Measurements from ENCODE around the gene CSF2.

Gene CSF2

GRCh38 chr5:132065951-132066701 is 7.5 kb upstream of the CSF2 start:
- Histone ChIP-seq H3K36me3 (ENCODE audit: control insufficient read depth, insufficient read depth, low read length) (no peaks in the 10 kb centered on the region), H3K4me1 (ENCODE audit: control insufficient read depth, insufficient read depth, low read length) (no peaks in the 10 kb centered on the region), H3K27me3 (ENCODE audit: control insufficient read depth, insufficient read depth, low read length) (no peaks in the 10 kb centered on the region), H3K4me3 (ENCODE audit: low read length) (no peak overlapping the region), H3K9me3 (ENCODE audit: control insufficient read depth, low read length) (no peaks in the 10 kb centered on the region), H3K9ac (ENCODE audit: low read length) (no peak overlapping the region)

DNA sequence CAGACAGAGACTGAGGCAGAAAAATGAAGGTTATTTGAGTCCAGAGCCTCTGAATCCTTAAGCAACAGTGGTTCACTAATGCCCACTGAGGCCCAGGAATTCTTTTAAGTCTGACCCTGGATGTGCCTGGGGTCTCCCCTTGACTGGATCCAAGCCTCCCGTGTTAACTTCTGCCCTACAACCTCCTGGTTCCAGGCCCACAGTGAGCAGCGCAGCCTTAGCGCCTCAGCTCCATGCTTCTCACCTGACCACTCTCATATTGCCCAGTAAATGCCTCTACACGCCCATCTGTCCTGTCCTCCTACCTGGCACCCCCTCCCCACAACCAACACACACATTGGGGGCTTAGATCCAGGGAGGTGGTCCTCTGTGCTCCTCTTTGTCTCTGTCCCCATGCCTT is 6.7 kb upstream of the CSF2 start:
- H3K27me3 ChIP-seq (ENCODE audit: control insufficient read depth, insufficient read depth, low read length): no peaks in the 10 kb centered on the region

DNA sequence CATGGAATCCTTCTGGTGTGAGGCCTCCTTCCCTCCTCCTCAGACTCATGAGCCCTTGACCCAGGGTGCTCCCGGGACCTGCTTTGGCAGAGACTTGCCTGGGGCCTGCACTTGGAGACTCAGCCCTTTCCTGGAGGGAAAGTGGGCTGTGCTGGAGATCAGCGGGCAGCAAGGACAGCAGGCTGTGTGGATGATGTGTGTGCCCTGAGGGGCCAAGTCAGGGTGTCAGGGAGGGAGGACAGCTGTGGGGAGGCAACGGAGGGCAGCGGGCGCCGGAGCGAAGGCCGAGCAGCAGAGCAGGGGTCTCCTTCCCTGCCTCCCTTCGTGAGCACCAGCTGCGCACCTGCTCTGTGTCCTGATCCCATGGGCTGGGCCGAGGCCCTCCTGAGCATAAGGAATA is 6.1 kb upstream of the CSF2 start:
- Histone ChIP-seq H3K9ac (ENCODE audit: low read length) (no peak overlapping the region), H3K9me3 (ENCODE audit: control insufficient read depth, low read length) (no peaks in the 10 kb centered on the region), H3K4me1 (ENCODE audit: control insufficient read depth, insufficient read depth, low read length) (peaks cover 11% of the 10 kb centered on the region)

More for the DNA sequence above, 6.7 kb upstream of the CSF2 start:
- no peak overlapping the region for H3K4me3 ChIP-seq (ENCODE audit: low read length)
- no peaks in the 10 kb centered on the region for H3K36me3 ChIP-seq (ENCODE audit: control insufficient read depth, insufficient read depth, low read length)
- no peaks in the 10 kb centered on the region for H3K9me3 ChIP-seq (ENCODE audit: control insufficient read depth, low read length)
- H3K4me1 ChIP-seq (ENCODE audit: control insufficient read depth, insufficient read depth, low read length): peaks cover 5% of the 10 kb centered on the region
- no peak overlapping the region for H3K9ac ChIP-seq (ENCODE audit: low read length)

GRCh38 chr5:132067941-132068808 is 5.4 kb upstream of the CSF2 start:
- Histone ChIP-seq H3K9ac (ENCODE audit: low read length) (no peak overlapping the region), H3K9me3 (ENCODE audit: control insufficient read depth, low read length) (no peaks in the 10 kb centered on the region), H3K4me3 (ENCODE audit: low read length) (no peak overlapping the region), H3K36me3 (ENCODE audit: control insufficient read depth, insufficient read depth, low read length) (no peaks in the 10 kb centered on the region), H3K4me1 (ENCODE audit: control insufficient read depth, insufficient read depth, low read length) (peaks cover 18% of the 10 kb centered on the region), H3K27me3 (ENCODE audit: control insufficient read depth, insufficient read depth, low read length) (no peaks in the 10 kb centered on the region)

More for the DNA sequence above, 6.1 kb upstream of the CSF2 start:
- Histone ChIP-seq H3K27me3 (ENCODE audit: control insufficient read depth, insufficient read depth, low read length) (no peaks in the 10 kb centered on the region), H3K4me3 (ENCODE audit: low read length) (no peak overlapping the region), H3K36me3 (ENCODE audit: control insufficient read depth, insufficient read depth, low read length) (no peaks in the 10 kb centered on the region)

- Histone ChIP-seq H3K9ac (ENCODE audit: low read length) (no peak overlapping the region), H3K27me3 (ENCODE audit: control insufficient read depth, insufficient read depth, low read length) (no peaks in the 10 kb centered on the region), H3K36me3 (ENCODE audit: control insufficient read depth, insufficient read depth, low read length) (no peaks in the 10 kb centered on the region), H3K4me3 (ENCODE audit: low read length) (no peak overlapping the region), H3K4me1 (ENCODE audit: control insufficient read depth, insufficient read depth, low read length) (peaks cover 32% of the 10 kb centered on the region), H3K9me3 (ENCODE audit: control insufficient read depth, low read length) (no peaks in the 10 kb centered on the region)
Measured at GRCh38 chr5:132069561-132069960, 4.0 kb upstream of the CSF2 start.

- H3K4me1 ChIP-seq (ENCODE audit: control insufficient read depth, insufficient read depth, low read length): peaks cover 36% of the 10 kb centered on the region
- H3K4me3 ChIP-seq (ENCODE audit: low read length): no peak overlapping the region
- H3K9ac ChIP-seq (ENCODE audit: low read length): no peak overlapping the region
- H3K36me3 ChIP-seq (ENCODE audit: control insufficient read depth, insufficient read depth, low read length): no peaks in the 10 kb centered on the region
- H3K9me3 ChIP-seq (ENCODE audit: control insufficient read depth, low read length): no peaks in the 10 kb centered on the region
- H3K27me3 ChIP-seq (ENCODE audit: control insufficient read depth, insufficient read depth, low read length): no peaks in the 10 kb centered on the region
Measured at GRCh38 chr5:132069994-132070393, 3.6 kb upstream of the CSF2 start.

DNA sequence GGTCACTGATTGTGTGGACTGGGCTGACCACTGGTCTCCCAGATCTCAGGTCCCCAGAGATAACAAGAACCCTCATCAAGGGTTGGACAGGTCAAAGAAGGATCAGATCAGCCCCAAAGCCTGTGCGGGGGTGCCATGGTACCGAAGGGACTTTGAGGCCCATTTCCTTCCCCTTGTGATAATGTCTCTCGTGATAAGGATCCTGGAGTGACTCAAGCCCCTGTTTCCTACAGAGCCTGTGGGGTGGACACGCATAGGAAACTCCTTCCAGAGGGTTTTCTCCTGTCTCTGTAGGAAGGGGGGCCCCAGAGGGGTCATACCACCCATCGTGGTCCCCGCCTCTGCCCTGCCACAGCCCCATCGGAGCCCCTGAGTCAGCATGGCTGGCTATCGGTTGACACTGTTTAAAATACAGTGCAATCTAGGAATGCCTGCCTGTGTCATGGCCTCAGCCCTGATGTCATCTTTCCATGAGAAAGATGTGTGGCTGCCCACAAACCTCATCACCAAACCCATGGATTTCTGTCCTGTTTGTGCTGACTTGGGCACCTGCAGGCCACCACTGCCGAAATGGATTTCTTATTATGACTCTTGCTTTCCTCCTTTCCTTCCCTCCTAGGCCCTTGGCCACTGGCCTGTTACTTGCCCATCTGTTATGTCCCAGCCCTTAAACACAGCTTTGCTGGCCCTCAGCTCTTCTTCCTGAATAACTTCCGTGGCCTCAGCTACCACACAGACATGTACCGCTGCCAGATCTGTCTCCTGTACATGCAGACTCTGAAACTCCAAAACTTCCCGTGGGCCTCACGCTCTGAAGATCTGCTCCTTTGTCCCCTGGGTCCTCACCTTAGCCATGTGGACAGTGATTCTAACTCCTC is 2.9 kb upstream of the CSF2 start:
- H3K36me3 ChIP-seq (ENCODE audit: control insufficient read depth, insufficient read depth, low read length): no peaks in the 10 kb centered on the region
- no peaks in the 10 kb centered on the region for H3K9me3 ChIP-seq (ENCODE audit: control insufficient read depth, low read length)
- no peaks in the 10 kb centered on the region for H3K27me3 ChIP-seq (ENCODE audit: control insufficient read depth, insufficient read depth, low read length)
- peaks cover 40% of the 10 kb centered on the region for H3K4me1 ChIP-seq (ENCODE audit: control insufficient read depth, insufficient read depth, low read length)
- no peak overlapping the region for H3K4me3 ChIP-seq (ENCODE audit: low read length)
- no peak overlapping the region for H3K9ac ChIP-seq (ENCODE audit: low read length)

- Histone ChIP-seq H3K4me3 (ENCODE audit: low read length) (no peak overlapping the region), H3K9me3 (ENCODE audit: control insufficient read depth, low read length) (no peaks in the 10 kb centered on the region), H3K4me1 (ENCODE audit: control insufficient read depth, insufficient read depth, low read length) (peaks cover 40% of the 10 kb centered on the region), H3K9ac (ENCODE audit: low read length) (no peak overlapping the region), H3K36me3 (ENCODE audit: control insufficient read depth, insufficient read depth, low read length) (no peaks in the 10 kb centered on the region), H3K27me3 (ENCODE audit: control insufficient read depth, insufficient read depth, low read length) (no peaks in the 10 kb centered on the region)
Measured at GRCh38 chr5:132071338-132071707, 2.3 kb upstream of the CSF2 start.

- Histone ChIP-seq H3K27me3 (ENCODE audit: control insufficient read depth, insufficient read depth, low read length) (no peaks in the 10 kb centered on the region), H3K4me1 (ENCODE audit: control insufficient read depth, insufficient read depth, low read length) (peaks cover 40% of the 10 kb centered on the region), H3K9ac (ENCODE audit: low read length) (no peak overlapping the region), H3K36me3 (ENCODE audit: control insufficient read depth, insufficient read depth, low read length) (no peaks in the 10 kb centered on the region), H3K9me3 (ENCODE audit: control insufficient read depth, low read length) (no peaks in the 10 kb centered on the region), H3K4me3 (ENCODE audit: low read length) (no peak overlapping the region)
Measured at GRCh38 chr5:132072070-132072469, 1.5 kb upstream of the CSF2 start.

GRCh38 chr5:132072528-132072927 is 1.1 kb upstream of the CSF2 start:
- Histone ChIP-seq H3K4me3 (ENCODE audit: low read length) (no peak overlapping the region), H3K27me3 (ENCODE audit: control insufficient read depth, insufficient read depth, low read length) (no peaks in the 10 kb centered on the region), H3K9me3 (ENCODE audit: control insufficient read depth, low read length) (no peaks in the 10 kb centered on the region), H3K9ac (ENCODE audit: low read length) (no peak overlapping the region), H3K36me3 (ENCODE audit: control insufficient read depth, insufficient read depth, low read length) (no peaks in the 10 kb centered on the region), H3K4me1 (ENCODE audit: control insufficient read depth, insufficient read depth, low read length) (peaks cover 40% of the 10 kb centered on the region)

DNA sequence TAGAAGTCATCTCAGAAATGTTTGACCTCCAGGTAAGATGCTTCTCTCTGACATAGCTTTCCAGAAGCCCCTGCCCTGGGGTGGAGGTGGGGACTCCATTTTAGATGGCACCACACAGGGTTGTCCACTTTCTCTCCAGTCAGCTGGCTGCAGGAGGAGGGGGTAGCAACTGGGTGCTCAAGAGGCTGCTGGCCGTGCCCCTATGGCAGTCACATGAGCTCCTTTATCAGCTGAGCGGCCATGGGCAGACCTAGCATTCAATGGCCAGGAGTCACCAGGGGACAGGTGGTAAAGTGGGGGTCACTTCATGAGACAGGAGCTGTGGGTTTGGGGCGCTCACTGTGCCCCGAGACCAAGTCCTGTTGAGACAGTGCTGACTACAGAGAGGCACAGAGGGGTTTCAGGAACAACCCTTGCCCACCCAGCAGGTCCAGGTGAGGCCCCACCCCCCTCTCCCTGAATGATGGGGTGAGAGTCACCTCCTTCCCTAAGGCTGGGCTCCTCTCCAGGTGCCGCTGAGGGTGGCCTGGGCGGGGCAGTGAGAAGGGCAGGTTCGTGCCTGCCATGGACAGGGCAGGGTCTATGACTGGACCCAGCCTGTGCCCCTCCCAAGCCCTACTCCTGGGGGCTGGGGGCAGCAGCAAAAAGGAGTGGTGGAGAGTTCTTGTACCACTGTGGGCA is 642 bp downstream of the CSF2 start:
- H3K4me3 ChIP-seq (ENCODE audit: low read length): no peak overlapping the region
- H3K36me3 ChIP-seq (ENCODE audit: control insufficient read depth, insufficient read depth, low read length): no peaks in the 10 kb centered on the region
- H3K9me3 ChIP-seq (ENCODE audit: control insufficient read depth, low read length): no peaks in the 10 kb centered on the region
- H3K9ac ChIP-seq (ENCODE audit: low read length): no peak overlapping the region
- peaks cover 40% of the 10 kb centered on the region for H3K4me1 ChIP-seq (ENCODE audit: control insufficient read depth, insufficient read depth, low read length)
- no peaks in the 10 kb centered on the region for H3K27me3 ChIP-seq (ENCODE audit: control insufficient read depth, insufficient read depth, low read length)
